OCI-LY7 (cell line): ENCODE results near the gene AUTS2.

Source experiments
- EZH2phosphoT487 ChIP-seq: fragments of 200-600 bp; sonication (generic); IDR thresholded peaks from 2 replicates; pipeline ENCODE4 v1.6.1; 2018; ENCODE audit warnings: low read depth, borderline replicate concordance, mild to moderate bottlenecking, mixed run types, antibody characterized with exemption, low read length, moderate library complexity, mixed read lengths
- TF ChIP-seq, protein P1 (sequence below): fragments of 200-600 bp; sonication (generic); conservative IDR thresholded peaks from 2 replicates; pipeline ENCODE4 v1.5.1; 2014; ENCODE audit warnings: mild to moderate bottlenecking, antibody characterized with exemption, low read length, moderate library complexity, mixed read lengths

DNA sequence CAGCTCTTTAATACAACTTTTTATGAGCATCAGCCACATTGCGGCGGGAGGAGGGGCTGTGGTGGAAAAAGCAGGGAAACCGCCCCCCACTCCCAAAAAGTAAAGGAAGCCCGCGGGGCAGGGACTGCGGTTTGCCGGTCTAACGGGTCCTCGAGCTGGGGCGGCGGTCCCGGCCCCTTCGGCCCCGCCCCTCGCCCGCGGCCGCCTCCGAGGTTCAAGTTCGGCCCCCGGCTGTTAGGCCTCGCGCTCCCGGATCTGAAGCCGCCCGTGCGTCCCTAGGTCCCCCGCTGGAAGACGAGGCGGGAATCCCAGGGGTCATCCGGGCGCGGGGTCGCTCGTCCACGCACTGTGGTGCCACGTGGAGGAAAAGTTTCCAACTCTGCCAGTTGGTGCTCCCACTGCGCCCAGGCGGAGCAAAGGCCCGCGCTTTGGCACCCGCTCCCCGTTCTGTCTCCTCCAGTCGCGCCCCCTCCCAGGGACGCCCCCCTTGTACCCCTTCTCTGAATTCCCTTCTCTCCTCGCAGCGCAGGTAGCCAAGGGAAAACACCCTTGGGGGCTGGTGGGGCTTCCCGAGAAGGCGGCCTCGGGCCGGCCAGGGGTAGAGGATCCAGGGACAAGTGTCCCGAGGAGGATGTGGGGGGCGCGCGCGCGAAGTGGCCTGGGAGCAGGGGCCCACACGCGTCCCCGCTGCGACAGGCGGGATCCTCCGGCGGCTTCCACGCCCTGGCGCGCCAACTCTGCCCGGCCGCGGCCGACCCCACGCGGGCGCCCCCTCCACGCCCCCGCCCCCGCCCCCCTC is 798 bp upstream of the AUTS2 start:
- TF ChIP-seq, protein P1, sequence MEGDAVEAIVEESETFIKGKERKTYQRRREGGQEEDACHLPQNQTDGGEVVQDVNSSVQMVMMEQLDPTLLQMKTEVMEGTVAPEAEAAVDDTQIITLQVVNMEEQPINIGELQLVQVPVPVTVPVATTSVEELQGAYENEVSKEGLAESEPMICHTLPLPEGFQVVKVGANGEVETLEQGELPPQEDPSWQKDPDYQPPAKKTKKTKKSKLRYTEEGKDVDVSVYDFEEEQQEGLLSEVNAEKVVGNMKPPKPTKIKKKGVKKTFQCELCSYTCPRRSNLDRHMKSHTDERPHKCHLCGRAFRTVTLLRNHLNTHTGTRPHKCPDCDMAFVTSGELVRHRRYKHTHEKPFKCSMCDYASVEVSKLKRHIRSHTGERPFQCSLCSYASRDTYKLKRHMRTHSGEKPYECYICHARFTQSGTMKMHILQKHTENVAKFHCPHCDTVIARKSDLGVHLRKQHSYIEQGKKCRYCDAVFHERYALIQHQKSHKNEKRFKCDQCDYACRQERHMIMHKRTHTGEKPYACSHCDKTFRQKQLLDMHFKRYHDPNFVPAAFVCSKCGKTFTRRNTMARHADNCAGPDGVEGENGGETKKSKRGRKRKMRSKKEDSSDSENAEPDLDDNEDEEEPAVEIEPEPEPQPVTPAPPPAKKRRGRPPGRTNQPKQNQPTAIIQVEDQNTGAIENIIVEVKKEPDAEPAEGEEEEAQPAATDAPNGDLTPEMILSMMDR, result no peak
- no peak for TF ChIP-seq EZH2phosphoT487
